DOHH2 (cell line): Measurements from ENCODE around the gene CLEC12A.
A peak's percentile ranks its signal among the peaks of the same experiment; 100 is the strongest.

Experiments used
- H3F3A ChIP-seq: fragments of 200-600 bp; sonication (generic), shearing (Covaris generic); 2 replicates; pipeline ENCODE4 v1.6.0; 2016; ENCODE audit warnings: antibody characterized with exemption, mild to moderate bottlenecking; ENCODE audit not compliant: control insufficient read depth, insufficient read depth
- H3K27ac ChIP-seq: fragments of 200-600 bp; sonication (generic); 2 replicates; pipeline ENCODE4 v1.5.1; 2014; ENCODE audit warnings: low read depth, mild to moderate bottlenecking, low read length, moderate library complexity
- H3K27me3 ChIP-seq: fragments of 200-600 bp; sonication (generic); 2 replicates; pipeline ENCODE4 v1.6.1; 2014; ENCODE audit warnings: mild to moderate bottlenecking, low read length, mixed read lengths; ENCODE audit not compliant: control insufficient read depth
- H3K36me3 ChIP-seq: fragments of 200-600 bp; sonication (generic); 2 replicates; pipeline ENCODE4 v1.6.1; 2014; ENCODE audit warnings: mild to moderate bottlenecking, low read length, moderate library complexity, mixed read lengths; ENCODE audit not compliant: control insufficient read depth
- H3K4me1 ChIP-seq: fragments of 200-600 bp; sonication (generic); 2 replicates; pipeline ENCODE4 v1.6.1; 2014; ENCODE audit warnings: mild to moderate bottlenecking, low read length, mixed read lengths; ENCODE audit not compliant: control insufficient read depth
- H3K4me2 ChIP-seq: fragments of 200-600 bp; sonication (generic); 2 replicates; pipeline ENCODE4 v1.6.0; 2014; ENCODE audit warnings: mild to moderate bottlenecking, low read length, moderate library complexity
- H3K4me3 ChIP-seq: fragments of 200-600 bp; sonication (generic); 2 replicates; pipeline ENCODE4 v1.5.1; 2014; ENCODE audit warnings: mild to moderate bottlenecking, low read length, mixed read lengths
- H3K79me2 ChIP-seq: fragments of 200-600 bp; sonication (generic); 2 replicates; pipeline ENCODE4 v1.6.1; 2014; ENCODE audit warnings: mild to moderate bottlenecking, low read length, mixed read lengths; ENCODE audit not compliant: control insufficient read depth
- H3K9me2 ChIP-seq: fragments of 200-600 bp; sonication (generic); replicated peaks from 2 replicates; pipeline ENCODE4 v1.6.1; 2014; ENCODE audit warnings: mild to moderate bottlenecking, low read length, mixed read lengths; ENCODE audit not compliant: control insufficient read depth
- H3K9me3 ChIP-seq: fragments of 200-600 bp; sonication (generic); 2 replicates; pipeline ENCODE4 v1.6.1; 2014; ENCODE audit warnings: antibody characterized with exemption, low read length, mixed read lengths; ENCODE audit not compliant: control insufficient read depth, insufficient read depth
- H4K20me1 ChIP-seq: fragments of 200-600 bp; sonication (generic); 2 replicates; pipeline ENCODE4 v1.6.0; 2014; ENCODE audit warnings: low read depth, mild to moderate bottlenecking, antibody characterized with exemption, low read length, moderate library complexity; ENCODE audit not compliant: control insufficient read depth, insufficient read depth
- EZH2phosphoT487 ChIP-seq: fragments of 200-600 bp; sonication (generic); IDR thresholded peaks from 2 replicates; pipeline ENCODE4 v1.6.1; 2017; ENCODE audit warnings: borderline replicate concordance, mild to moderate bottlenecking, antibody characterized with exemption, low read length, moderate library complexity, mixed read lengths
- TF ChIP-seq, protein P1 (sequence below): fragments of 200-600 bp; sonication (generic); IDR thresholded peaks from one replicate; pipeline ENCODE4 v1.5.1; 2014; ENCODE audit warnings: antibody characterized with exemption, mild to moderate bottlenecking, low read depth, low read length; ENCODE audit not compliant: poor library complexity, severe bottlenecking

Gene CLEC12A

GRCh38 chr12:9971181-9971580, at the start of gene CLEC12A:
TSS of gene CLEC12A (plus strand) at chr12:9971409. CDS start at chr12:9971597, 188 bp downstream.
- no peak within 1 kb of the TSS for H3K4me3 ChIP-seq
- TF ChIP-seq EZH2phosphoT487, result no peak

DNA sequence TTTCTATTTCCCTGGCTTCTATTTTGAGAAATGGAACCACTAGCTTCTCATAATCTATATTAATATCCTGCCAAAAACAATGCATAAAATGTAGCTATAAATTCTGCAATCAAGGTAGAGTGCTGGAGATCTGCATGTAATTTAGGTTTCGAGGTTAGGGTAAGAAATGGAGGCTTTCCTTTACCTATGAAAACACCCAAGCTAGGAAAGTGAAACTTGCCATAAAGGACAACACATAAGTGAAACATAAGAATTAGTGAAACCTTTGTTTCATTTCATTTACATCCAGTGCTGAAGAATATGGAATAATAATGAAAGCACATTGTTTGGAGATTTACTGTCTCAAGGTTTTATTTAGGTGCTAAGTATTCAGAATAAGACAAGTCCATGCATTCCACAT, 48.8 kb upstream of the CLEC12A start:
- Histone ChIP-seq H3K9me2 (no peaks in the 10 kb centered on the region), H4K20me1 (no peaks in the 10 kb centered on the region), H3F3A (no peaks in the 10 kb centered on the region), H3K27ac (no peak overlapping the region), H3K4me2 (no peak overlapping the region), H3K4me1 (no peaks in the 10 kb centered on the region), H3K79me2 (no peaks in the 10 kb centered on the region), H3K36me3 (no peaks in the 10 kb centered on the region), H3K27me3 (peaks cover 13% of the 10 kb centered on the region), H3K9me3 (no peaks in the 10 kb centered on the region), H3K4me3 (no peak overlapping the region)
- no peak for TF ChIP-seq EZH2phosphoT487
- TF ChIP-seq, protein P1, sequence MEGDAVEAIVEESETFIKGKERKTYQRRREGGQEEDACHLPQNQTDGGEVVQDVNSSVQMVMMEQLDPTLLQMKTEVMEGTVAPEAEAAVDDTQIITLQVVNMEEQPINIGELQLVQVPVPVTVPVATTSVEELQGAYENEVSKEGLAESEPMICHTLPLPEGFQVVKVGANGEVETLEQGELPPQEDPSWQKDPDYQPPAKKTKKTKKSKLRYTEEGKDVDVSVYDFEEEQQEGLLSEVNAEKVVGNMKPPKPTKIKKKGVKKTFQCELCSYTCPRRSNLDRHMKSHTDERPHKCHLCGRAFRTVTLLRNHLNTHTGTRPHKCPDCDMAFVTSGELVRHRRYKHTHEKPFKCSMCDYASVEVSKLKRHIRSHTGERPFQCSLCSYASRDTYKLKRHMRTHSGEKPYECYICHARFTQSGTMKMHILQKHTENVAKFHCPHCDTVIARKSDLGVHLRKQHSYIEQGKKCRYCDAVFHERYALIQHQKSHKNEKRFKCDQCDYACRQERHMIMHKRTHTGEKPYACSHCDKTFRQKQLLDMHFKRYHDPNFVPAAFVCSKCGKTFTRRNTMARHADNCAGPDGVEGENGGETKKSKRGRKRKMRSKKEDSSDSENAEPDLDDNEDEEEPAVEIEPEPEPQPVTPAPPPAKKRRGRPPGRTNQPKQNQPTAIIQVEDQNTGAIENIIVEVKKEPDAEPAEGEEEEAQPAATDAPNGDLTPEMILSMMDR, result no peak

More at GRCh38 chr12:9971181-9971580, at the start of gene CLEC12A:
- H3K27me3 ChIP-seq, result peaks cover 17% of the 10 kb centered on the region
- no peaks in the 10 kb centered on the region for H4K20me1 ChIP-seq
- no peaks in the 10 kb centered on the region for H3K36me3 ChIP-seq
- H3K9me2 ChIP-seq, result no peaks in the 10 kb centered on the region
- H3K79me2 ChIP-seq, result no peaks in the 10 kb centered on the region
- no peaks in the 10 kb centered on the region for H3K4me1 ChIP-seq
- no peaks in the 10 kb centered on the region; the same call in 1 of the 2 replicates for H3K9me3 ChIP-seq
- H3K4me2 ChIP-seq, result no peak within 1 kb of the TSS
- no peak within 1 kb of the TSS for H3K27ac ChIP-seq
- H3F3A ChIP-seq, result no peaks in the 10 kb centered on the region

GRCh38 chr12:9925705-9926393, 45.4 kb upstream of the CLEC12A start:
- Histone ChIP-seq H3K27ac (no peak overlapping the region), H3K4me2 (no peak overlapping the region), H3K4me1 (no peaks in the 10 kb centered on the region), H4K20me1 (no peaks in the 10 kb centered on the region), H3K4me3 (no peak overlapping the region), H3K79me2 (no peaks in the 10 kb centered on the region), H3K9me2 (no peaks in the 10 kb centered on the region), H3K27me3 (peaks cover 20% of the 10 kb centered on the region), H3F3A (no peaks in the 10 kb centered on the region), H3K36me3 (no peaks in the 10 kb centered on the region), H3K9me3 (no peaks in the 10 kb centered on the region)
- TF ChIP-seq, protein P1, result peak; percentile 64
- TF ChIP-seq EZH2phosphoT487, result no peak

DNA sequence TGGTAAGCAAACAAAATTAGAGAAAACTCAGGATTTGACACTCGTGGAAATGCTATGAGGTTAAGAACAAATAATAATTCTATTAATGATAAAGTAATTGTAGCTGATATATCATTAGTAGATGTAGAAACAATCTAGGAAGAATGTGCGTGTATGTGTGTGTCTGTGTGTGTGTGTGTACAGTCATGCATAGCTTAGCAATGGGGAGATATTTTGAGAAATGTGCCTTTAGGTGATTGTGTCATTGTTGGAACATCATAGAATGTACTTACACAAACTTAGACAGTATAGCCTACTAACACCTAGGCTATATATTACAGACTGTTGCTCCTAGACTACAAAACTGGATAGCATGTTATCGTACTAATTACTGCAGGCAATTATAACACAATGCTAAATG, 44.3 kb upstream of the CLEC12A start:
- H3K4me1 ChIP-seq, result no peaks in the 10 kb centered on the region
- no peak overlapping the region for H3K27ac ChIP-seq
- H3K4me3 ChIP-seq, result no peak overlapping the region
- H3F3A ChIP-seq, result no peaks in the 10 kb centered on the region
- H3K79me2 ChIP-seq, result no peaks in the 10 kb centered on the region
- no peaks in the 10 kb centered on the region for H3K9me2 ChIP-seq
- H3K4me2 ChIP-seq, result no peak overlapping the region
- no peaks in the 10 kb centered on the region for H3K36me3 ChIP-seq
- TF ChIP-seq, protein P1, result no peak
- TF ChIP-seq EZH2phosphoT487, result no peak
- H4K20me1 ChIP-seq, result no peaks in the 10 kb centered on the region
- H3K27me3 ChIP-seq, result peaks cover 20% of the 10 kb centered on the region
- H3K9me3 ChIP-seq, result no peaks in the 10 kb centered on the region
